HG03045 (cell line): ENCODE measurements around the gene CTDSPL.

Experiments used
- ATAC-seq: cut with Tn5 transposase; IDR thresholded peaks from one replicate; pipeline ENCODE4 v1.9.1; 2021; ENCODE audit warnings: mild to moderate bottlenecking, moderate library complexity; ENCODE audit not compliant: unreplicated experiment

The CTDSPL gene

GRCh38 chr3:37940242-37940908, 78.7 kb downstream of the CTDSPL start:
- no peak for ATAC-seq

- ATAC-seq: no peak
These were observed 80.2 kb downstream of the CTDSPL start for GRCh38 chr3:37941608-37942508.

DNA sequence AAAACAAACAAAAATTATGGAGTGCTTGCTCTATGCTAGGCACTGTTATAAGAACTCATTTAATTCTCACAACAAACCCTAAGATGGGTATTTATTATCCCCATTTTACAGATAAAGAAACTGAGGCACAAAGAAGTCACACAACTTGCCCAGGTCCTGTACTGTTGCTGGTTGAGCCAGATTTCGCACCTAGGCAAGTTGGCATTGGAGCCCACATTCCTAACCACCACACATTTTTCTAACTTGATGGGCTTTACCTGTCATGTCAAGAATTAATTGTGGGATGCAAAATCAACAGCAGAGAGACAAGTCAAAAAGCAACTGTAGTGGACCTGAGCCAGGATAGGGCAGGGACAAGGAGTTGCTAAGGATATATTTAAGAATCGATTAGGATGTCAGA, 81.0 kb downstream of the CTDSPL start:
- no peak for ATAC-seq

DNA sequence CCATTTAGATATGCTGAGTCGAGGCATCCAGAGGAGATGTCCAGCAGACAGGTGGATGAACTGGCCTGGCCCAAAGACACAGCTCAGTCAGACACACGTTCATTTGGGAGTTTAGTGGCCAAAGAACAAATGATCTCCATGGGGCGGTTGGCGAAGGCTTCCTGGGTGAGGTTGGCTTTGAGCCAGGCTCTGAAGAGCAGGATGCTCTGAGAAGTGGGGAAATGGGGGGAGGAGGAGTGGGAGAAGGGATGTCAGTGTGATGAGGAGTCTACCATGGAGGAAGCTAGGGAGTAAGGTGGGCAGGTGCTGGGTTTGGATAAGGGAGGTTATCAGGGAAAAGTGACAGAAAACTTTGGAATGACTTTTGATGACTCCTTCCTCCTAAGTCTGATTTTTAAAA, 81.4 kb downstream of the CTDSPL start:
- no peak for ATAC-seq

DNA sequence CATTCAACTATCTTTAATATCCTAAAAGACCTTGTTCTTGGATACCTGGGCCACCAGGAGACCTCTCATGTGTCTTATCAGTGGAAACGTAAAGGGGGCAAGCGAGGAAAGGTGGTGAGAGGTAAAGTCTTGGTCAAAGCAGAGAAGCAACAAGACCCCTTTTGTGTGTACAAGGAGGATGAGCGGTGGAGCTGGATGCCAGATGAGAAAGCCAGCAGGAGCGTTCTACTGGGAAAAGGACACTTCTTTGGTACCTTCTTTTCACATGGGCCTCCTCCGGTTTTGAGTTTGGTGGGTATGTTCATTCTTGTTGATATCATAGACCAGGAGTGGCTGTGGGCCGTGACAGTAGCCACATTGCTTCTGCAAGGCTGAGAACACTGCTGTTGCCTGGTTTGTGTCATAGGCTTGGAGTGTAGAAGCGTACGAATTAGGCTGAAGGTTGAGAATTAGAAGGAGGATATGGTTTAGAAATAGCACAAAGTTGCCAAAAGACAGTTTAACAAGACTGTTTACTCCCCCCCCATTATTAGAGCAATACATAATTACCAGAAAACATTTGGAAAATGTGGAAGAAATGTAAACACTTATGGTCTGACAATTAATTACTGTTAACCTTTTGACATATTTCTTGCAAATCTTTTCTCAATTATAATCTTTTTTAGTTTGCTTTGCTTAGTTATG, 82.1 kb downstream of the CTDSPL start:
- no peak for ATAC-seq

DNA sequence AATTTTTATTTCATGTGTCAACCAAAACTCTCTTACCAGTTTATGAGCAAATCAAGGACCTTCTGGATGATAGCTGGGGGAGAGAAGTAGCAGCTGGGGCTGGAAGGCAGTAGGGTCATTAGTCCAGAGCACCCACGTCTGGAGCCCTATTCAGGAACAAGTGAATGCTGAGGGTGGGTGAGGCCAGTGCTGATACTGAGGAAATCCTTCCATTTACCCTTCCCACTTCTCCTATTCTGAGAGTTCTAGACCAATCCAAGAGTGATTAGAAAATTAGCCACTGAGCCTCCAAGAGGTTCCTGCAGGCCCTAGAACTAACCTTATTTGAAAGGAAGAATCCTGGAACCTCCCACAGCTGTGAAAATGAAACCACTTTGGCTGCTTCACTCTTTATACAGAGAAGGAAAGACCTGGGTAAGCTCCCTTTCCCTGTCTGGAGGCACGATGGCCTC, 82.7 kb downstream of the CTDSPL start:
- no peak for ATAC-seq

DNA sequence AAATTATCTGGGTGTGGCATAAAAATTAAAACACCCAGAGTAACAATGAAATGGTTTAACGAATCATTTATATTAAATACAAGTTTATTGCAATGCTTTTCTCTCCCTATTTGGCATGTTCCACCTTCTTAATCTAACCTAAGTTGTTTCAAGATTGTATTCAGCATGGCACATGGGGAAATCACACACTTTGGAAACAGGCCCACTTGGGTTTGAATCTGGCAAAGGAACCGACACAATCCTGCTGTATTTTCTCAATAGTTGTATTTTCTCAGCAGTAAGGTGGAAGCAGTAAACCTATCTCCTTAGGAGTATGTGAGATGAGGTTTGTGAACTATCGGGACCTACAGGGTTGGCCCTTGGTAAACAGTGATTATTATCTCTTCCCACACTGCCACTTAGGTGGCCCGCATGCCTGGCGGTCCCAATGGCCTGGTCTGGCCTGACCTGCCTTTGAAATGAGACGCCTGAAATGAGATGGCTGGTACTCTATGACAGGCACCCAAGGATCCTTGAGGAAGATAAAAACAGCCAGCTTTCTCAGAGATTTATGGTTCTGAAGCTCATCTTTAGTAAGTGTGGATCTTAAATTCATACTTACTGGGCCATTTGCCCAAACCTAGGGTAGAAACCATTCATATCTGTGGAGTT, 83.6 kb downstream of the CTDSPL start:
- no peak for ATAC-seq

- no peak for ATAC-seq
These were observed 84.3 kb downstream of the CTDSPL start for GRCh38 chr3:37945807-37946530.

- no peak for ATAC-seq
These were observed 84.8 kb downstream of the CTDSPL start for GRCh38 chr3:37946531-37946889.

- ATAC-seq: no peak
These were observed 88.2 kb downstream of the CTDSPL start for GRCh38 chr3:37949866-37950265.

DNA sequence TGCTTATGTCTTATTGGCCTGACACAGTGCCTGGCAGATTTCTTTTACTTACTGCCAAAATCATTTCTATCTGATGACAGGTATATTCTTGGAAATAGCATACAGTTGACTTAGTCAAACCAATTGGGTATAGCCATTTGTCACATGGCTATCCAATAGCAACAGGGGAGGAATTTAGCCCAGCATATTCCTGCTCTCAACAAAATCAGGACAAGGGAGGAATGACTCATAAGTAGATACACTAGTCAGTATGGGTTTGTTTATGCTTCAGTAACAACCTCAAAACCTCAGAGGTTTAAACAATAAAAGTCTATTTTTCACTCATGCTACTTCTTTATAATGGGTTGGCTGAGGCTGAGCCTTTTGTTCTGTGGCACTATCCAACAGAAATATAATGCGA, 90.9 kb downstream of the CTDSPL start:
- no peak for ATAC-seq

- no peak for ATAC-seq
These were observed 91.5 kb downstream of the CTDSPL start for GRCh38 chr3:37953226-37953625.

GRCh38 chr3:37953707-37954394, 92.2 kb downstream of the CTDSPL start:
- ATAC-seq: no peak

DNA sequence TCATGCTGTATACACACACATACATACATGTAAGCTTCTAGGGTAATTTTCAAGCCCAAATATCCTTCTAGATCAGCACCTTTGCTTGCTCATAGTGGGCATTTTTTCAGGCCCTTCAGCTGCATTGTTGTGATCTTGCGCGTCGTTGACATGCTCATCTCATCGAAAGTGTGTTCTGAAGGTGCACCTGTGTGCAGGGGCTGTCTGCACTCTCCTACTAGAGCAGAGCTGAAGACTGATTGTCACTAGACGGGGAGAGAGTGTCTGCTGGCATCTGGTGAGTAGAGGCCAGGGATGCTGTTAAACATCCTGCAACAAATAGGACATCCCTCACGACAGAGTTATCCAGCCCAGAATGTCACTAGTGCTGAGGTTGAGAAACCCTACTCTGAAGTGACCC, 93.2 kb downstream of the CTDSPL start:
- no peak for ATAC-seq

GRCh38 chr3:37955918-37956707, 94.4 kb downstream of the CTDSPL start:
- no peak for ATAC-seq

DNA sequence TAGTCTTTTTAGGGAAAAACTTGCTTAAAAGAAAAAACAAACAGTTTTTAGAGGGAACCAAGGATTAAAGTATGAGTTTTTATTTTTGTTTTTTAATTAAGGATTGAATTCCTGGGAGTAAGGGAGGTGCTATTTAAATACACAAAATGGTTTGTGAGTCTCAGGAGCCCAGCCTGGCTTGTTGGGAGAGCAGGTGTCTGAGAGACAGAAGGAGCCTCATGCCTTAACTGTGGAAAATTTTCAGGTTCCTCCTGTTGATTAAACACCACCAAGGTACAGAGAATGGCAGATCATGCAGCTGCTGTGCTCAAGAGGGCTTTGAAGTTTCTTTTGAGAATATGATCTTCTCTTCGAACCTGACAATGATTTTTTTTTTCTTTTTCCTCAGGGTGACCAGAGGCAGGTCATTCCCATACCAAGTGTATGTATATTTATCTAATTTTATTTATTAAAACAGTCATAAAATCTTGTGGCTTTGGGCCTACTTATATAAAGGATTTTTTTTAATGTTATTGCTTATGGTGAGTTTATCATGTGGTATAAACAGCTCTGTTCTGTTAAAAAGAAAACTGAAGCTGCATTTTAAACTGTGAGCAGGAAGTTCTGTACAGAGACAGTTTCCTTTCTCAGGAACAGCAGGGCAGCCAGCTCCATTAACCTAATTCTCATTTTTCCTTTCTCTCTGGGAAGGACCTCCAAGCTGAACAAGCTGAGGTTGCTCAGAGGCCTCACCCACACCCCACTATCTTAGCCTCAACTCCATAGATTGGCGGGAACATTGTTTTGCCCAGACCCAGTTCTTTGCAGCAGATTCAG, 95.3 kb downstream of the CTDSPL start:
- ATAC-seq: no peak

DNA sequence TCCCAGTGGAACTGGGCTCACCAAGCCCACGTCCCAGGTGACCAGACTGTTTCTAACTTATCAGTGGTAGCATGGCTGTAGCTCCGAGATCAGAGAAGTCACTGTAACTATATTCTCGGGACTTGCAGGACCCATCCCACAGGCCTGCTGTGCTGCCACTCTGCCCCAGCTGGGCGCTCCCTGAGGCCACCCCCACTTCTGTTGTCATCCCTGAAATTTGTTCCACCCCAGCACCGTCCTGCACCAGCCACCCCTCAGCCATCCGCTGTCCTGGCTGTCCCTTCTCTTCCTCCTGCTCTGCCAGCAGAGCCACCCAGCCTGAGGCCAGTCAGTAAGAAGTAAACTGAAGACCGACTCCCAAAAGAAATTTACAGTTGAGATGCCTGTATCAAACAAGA, 95.9 kb downstream of the CTDSPL start:
- ATAC-seq: no peak
